Parathyroid adenoma (tissue), 2 donors: ENCODE results near the gene BRD4.

Source experiments
- H2AFZ ChIP-seq: fragments of 300-600 bp; sonication (generic); one replicate; pipeline ENCODE4 v1.7.0; 2017; ENCODE audit warnings: antibody characterized with exemption, mild to moderate bottlenecking
- H3K27ac ChIP-seq: fragments of 300-600 bp; sonication (generic); one replicate; pipeline ENCODE4 v1.7.0; 2017
- H3K27me3 ChIP-seq: fragments of 300-600 bp; sonication (generic); one replicate; pipeline ENCODE4 v1.7.0; 2017; ENCODE audit warnings: low read length; ENCODE audit not compliant: control insufficient read depth, insufficient read depth
- H3K36me3 ChIP-seq: fragments of 300-600 bp; sonication (generic); one replicate; pipeline ENCODE4 v1.7.0; 2017; ENCODE audit warnings: low read length; ENCODE audit not compliant: control insufficient read depth, insufficient read depth
- H3K4me1 ChIP-seq: fragments of 300-600 bp; sonication (generic); one replicate; pipeline ENCODE4 v1.7.0; 2017; ENCODE audit warnings: control low read depth
- H3K4me2 ChIP-seq: fragments of 300-600 bp; sonication (generic); one replicate; pipeline ENCODE4 v1.7.0; 2017; ENCODE audit warnings: low read length
- H3K4me3 ChIP-seq: fragments of 300-600 bp; sonication (generic); one replicate; pipeline ENCODE4 v1.7.0; 2017; ENCODE audit warnings: low read depth, low read length
- H3K79me2 ChIP-seq: fragments of 300-600 bp; sonication (generic); one replicate; pipeline ENCODE4 v1.7.0; 2017; ENCODE audit warnings: control low read depth
- H3K9ac ChIP-seq: fragments of 300-600 bp; sonication (generic); one replicate; pipeline ENCODE4 v1.7.0; 2017; ENCODE audit warnings: mild to moderate bottlenecking
- H3K9me3 ChIP-seq: fragments of 300-600 bp; sonication (generic); one replicate; pipeline ENCODE4 v1.7.0; 2017; ENCODE audit warnings: low read length; ENCODE audit not compliant: control insufficient read depth
- TF ChIP-seq, protein P1 (sequence below): fragments of 300-600 bp; sonication (generic); IDR thresholded peaks from one replicate; pipeline ENCODE4 v1.7.0; 2017; ENCODE audit warnings: antibody characterized with exemption, mild to moderate bottlenecking
- donor health status: primary hyperparathyroidism.

Gene BRD4

DNA sequence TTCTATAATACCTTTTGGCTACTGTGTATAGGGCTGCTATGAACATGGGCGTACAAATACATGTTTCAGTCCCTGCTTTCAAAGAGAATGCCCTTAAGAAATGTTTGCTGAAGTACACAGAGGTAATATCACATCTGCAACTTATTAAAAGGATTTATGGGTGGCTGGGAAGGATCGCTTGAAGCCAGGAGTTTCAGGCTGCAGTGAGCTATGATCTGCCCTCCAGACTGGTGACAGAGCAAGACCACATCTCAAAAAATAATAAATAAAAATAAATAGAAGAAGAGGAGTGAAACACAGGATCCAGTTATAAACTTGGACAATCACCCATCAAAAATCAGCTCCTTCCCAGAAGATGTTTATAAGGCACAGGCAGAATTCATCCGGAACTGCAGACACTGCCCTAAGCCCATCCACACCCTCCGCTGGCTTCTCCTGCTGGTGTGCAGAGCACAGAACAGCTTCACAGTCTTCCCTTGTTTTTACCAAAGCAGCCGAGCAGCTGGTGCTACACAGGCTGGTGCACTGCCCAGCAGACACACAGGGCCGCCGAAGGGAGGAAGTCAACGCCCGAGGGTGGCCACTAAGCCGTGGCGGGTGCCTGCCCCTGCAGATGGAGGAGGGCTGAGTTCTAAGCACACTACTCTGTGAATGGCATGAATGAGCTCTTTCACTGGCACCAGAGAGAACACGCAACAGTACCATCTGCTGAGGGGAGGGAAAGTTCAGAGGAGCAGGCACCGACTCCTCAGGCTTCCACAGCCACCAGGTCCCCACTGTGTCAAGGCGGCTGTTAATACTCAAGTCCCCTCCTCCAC is 44.0 kb downstream of the BRD4 start:
- Histone ChIP-seq H3K4me2 (peak overlapping the region; percentile 31), H3K36me3 (no peaks in the 10 kb centered on the region), H3K4me1 (peaks cover 51% of the 10 kb centered on the region), H3K4me3 (no peak overlapping the region), H3K9me3 (no peaks in the 10 kb centered on the region), H3K9ac (no peak overlapping the region), H3K79me2 (peaks cover 91% of the 10 kb centered on the region), H2AFZ (no peak overlapping the region), H3K27ac (no peak overlapping the region), H3K27me3 (no peaks in the 10 kb centered on the region)
- TF ChIP-seq, protein P1, sequence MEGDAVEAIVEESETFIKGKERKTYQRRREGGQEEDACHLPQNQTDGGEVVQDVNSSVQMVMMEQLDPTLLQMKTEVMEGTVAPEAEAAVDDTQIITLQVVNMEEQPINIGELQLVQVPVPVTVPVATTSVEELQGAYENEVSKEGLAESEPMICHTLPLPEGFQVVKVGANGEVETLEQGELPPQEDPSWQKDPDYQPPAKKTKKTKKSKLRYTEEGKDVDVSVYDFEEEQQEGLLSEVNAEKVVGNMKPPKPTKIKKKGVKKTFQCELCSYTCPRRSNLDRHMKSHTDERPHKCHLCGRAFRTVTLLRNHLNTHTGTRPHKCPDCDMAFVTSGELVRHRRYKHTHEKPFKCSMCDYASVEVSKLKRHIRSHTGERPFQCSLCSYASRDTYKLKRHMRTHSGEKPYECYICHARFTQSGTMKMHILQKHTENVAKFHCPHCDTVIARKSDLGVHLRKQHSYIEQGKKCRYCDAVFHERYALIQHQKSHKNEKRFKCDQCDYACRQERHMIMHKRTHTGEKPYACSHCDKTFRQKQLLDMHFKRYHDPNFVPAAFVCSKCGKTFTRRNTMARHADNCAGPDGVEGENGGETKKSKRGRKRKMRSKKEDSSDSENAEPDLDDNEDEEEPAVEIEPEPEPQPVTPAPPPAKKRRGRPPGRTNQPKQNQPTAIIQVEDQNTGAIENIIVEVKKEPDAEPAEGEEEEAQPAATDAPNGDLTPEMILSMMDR: no peak

- TF ChIP-seq, protein P1: no peak
- Histone ChIP-seq H3K27me3 (no peaks in the 10 kb centered on the region), H3K9me3 (no peaks in the 10 kb centered on the region), H3K4me2 (no peak overlapping the region), H3K36me3 (no peaks in the 10 kb centered on the region), H2AFZ (no peak overlapping the region), H3K4me3 (no peak overlapping the region), H3K79me2 (peaks cover 91% of the 10 kb centered on the region), H3K4me1 (peaks cover 54% of the 10 kb centered on the region), H3K9ac (no peak overlapping the region), H3K27ac (no peak overlapping the region)
Measured at GRCh38 chr19:15287496-15287895, 44.8 kb downstream of the BRD4 start.

- H2AFZ ChIP-seq: no peak overlapping the region
- H3K4me2 ChIP-seq: no peak overlapping the region
- H3K36me3 ChIP-seq: no peaks in the 10 kb centered on the region
- H3K9ac ChIP-seq: no peak overlapping the region
- peaks cover 57% of the 10 kb centered on the region for H3K4me1 ChIP-seq
- TF ChIP-seq, protein P1: no peak
- H3K79me2 ChIP-seq: peaks cover 92% of the 10 kb centered on the region
- no peak overlapping the region for H3K27ac ChIP-seq
- no peak overlapping the region for H3K4me3 ChIP-seq
- H3K9me3 ChIP-seq: no peaks in the 10 kb centered on the region
- H3K27me3 ChIP-seq: no peaks in the 10 kb centered on the region
Measured at GRCh38 chr19:15286688-15287365, 45.5 kb downstream of the BRD4 start.

DNA sequence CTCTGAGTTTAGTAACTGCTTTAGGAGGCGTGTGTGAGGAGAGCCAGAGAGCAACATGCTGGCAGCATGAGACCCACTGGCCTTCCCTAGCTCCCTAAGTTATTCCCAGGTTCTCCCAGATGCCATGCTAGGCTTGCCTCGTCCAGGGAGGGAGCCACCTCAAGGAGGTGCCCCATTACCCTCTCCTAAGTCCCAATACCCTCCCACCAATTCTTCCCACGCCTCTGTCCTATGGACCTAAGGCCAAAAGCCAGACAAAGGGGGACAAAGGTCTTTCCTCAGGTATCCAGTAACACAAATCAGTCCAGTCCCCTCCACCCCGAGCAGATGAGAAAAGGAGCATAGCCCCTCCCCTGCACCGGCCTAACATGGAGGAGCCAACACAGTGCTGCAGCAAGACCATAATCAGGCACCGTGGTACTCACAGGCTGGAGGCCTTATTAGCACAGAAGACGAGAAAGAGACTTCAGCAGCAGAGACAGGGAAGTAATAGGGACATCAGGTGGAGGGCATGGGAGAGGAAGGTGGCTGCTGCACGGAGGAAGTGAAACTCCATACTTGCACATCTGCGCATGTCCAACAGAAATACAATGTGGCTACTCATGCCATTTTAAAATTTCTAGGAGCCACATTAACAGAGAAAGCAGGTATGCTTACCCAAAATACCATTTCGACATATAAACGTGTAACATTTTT is 46.3 kb downstream of the BRD4 start:
- Histone ChIP-seq H3K27ac (no peak overlapping the region), H2AFZ (no peak overlapping the region), H3K4me3 (no peak overlapping the region), H3K9ac (no peak overlapping the region), H3K36me3 (no peaks in the 10 kb centered on the region), H3K9me3 (no peaks in the 10 kb centered on the region), H3K27me3 (no peaks in the 10 kb centered on the region), H3K4me2 (no peak overlapping the region), H3K4me1 (peaks cover 58% of the 10 kb centered on the region), H3K79me2 (peaks cover 90% of the 10 kb centered on the region)
- TF ChIP-seq, protein P1: no peak
